ENCODE measurements around the gene HOXA3. TPM values are rescaled to one million over a fixed set of nuclear protein-coding genes. Genes with fewer than 3 reads are reported as not detected.

The HOXA3 gene
- total RNA-seq, 1 donor from 2014 or later: 12.1 TPM

DNA sequence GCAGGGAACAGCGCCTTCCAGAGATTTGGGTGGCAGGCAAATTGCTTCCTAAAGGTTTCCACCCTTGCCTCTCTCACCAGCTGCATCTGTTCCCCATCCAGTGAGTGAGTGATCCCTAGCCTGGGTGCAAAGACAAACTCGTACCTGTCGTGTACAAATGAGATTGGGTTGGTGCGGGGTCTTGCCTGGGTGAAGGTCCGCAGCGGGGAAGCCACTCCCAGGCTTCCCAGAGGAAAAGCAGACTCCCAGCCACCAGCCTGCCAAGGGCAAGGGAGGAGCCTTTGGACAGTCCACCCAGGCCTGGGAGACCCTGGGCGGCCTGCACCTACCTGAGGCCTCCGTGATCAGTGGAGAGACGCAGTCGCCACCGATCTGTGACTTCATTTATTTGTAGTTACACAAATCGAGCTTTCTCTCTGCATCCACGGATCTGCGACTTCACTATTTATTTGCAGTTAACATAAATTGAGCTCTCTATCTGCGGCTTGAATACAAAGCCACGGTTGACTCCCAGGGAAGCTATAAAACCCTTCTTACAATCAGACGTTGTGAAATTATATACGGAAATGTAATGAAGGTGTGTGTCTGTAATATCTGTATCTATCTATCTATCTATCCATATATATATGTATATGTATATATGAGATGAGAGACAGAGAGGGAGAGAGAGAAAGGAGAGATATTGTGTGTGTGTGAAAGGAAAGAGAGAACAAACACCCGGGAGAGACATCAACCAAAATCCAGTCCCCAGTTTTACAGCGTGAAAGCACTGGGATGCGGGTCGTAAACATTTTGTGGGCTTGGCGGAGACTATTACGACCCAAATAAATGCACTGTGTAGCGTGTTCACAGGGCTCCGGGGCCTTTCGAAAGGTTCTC lies 7.1 kb upstream of the HOXA3 start:
- peak; percentile 64 for DNase-seq (ENCODE audit: low spot score)
- H3K4me1 Mint-ChIP-seq (ENCODE audit: low read depth): peaks cover 14% of the 10 kb centered on the region
- H3K4me3 Mint-ChIP-seq (ENCODE audit: unreplicated experiment): peak overlapping the region; percentile 33
- no peak overlapping the region for H3K27ac Mint-ChIP-seq (ENCODE audit: unreplicated experiment)
- TF ChIP-seq, protein P1, sequence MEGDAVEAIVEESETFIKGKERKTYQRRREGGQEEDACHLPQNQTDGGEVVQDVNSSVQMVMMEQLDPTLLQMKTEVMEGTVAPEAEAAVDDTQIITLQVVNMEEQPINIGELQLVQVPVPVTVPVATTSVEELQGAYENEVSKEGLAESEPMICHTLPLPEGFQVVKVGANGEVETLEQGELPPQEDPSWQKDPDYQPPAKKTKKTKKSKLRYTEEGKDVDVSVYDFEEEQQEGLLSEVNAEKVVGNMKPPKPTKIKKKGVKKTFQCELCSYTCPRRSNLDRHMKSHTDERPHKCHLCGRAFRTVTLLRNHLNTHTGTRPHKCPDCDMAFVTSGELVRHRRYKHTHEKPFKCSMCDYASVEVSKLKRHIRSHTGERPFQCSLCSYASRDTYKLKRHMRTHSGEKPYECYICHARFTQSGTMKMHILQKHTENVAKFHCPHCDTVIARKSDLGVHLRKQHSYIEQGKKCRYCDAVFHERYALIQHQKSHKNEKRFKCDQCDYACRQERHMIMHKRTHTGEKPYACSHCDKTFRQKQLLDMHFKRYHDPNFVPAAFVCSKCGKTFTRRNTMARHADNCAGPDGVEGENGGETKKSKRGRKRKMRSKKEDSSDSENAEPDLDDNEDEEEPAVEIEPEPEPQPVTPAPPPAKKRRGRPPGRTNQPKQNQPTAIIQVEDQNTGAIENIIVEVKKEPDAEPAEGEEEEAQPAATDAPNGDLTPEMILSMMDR (IDR thresholded peaks at IDR 0.05): no peak
- H3K9me3 Mint-ChIP-seq (ENCODE audit: low read depth): peaks cover 4% of the 10 kb centered on the region
- peaks cover 76% of the 10 kb centered on the region for H3K27me3 Mint-ChIP-seq (ENCODE audit: low read depth)
- peaks cover 7% of the 10 kb centered on the region for H3K36me3 Mint-ChIP-seq (ENCODE audit: low read depth)

DNA sequence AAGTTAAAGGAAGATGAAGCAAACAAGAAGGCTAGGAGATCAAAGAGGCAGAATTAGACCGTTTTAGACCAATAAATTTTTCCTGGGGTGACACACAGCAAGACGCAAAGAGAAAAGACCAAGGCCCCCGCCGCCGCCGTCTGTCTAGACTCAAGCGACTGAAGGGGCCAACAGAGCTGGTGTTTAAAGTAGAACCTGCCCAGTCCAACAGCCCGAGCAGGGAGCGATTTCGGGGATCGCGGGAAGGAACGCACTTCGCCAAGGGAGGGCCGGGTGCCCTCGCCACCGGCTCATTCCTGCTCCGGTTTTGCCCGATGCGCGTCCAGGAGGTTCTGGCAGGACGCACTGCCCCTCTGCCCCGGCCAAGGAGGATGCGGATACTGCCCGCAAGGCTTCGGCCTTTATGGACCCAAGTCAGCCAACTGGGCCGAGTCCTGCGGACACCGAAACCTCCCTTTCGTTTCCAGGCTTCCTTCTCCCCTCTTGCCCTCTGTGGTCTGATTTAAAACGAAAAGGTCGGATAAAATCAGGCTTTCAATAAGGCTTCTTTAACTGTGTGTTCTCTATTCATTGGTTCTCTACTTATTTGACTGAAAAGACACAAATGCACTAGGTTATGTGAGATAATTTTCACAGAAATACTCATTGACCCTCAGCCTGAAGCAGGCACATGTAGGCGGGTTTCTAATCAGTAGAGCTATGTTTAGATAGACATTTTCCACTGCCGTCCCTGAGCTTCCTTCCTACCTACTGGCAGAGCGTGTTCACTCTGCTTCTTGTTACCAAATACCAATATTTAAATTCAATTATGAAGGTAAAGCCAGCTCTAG lies 6.3 kb upstream of the HOXA3 start:
- Mint-ChIP-seq H3K4me1 (ENCODE audit: low read depth) (peaks cover 14% of the 10 kb centered on the region), H3K27ac (ENCODE audit: unreplicated experiment) (no peak overlapping the region), H3K36me3 (ENCODE audit: low read depth) (peaks cover 7% of the 10 kb centered on the region), H3K27me3 (ENCODE audit: low read depth) (peaks cover 77% of the 10 kb centered on the region), H3K4me3 (ENCODE audit: unreplicated experiment) (no peak overlapping the region), H3K9me3 (ENCODE audit: low read depth) (peaks cover 4% of the 10 kb centered on the region)
- TF ChIP-seq, protein P1 (IDR thresholded peaks at IDR 0.05): no peak
- peak; percentile 75 for DNase-seq (ENCODE audit: low spot score)

DNA sequence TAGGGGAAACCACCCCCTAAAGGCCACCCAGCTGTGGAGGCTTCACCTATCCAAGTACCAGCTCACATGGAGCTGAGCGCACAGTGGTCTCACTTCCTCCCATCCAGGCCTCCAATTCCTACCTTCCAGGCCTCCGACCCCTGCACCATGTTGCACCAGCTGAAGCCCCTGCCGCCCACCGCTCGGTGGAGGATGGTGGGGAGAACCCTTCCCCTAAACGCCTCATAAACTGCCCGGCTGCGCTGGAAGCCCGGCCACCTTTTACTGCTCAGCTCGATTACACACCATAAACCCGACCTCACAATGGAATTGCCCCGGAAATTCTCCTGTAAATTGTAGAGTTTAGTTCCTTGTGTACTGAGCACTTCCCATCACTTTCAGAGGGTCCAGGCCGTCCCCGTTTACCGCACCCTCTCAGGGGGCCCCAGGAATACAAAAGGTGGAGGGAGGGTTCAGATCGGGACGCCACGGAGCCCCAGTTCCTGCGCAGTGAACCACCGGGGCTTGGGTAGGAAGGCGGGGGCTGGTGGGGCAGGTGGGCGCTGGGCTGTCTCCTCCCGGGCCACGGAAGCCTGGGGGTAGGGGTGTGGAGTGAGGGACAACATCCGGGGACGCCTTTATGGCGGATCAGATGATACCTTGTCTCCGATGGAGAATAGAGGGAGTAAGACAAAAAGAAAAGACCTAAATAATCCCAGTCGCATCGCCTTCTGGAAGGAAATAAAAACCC lies 5.5 kb upstream of the HOXA3 start:
- TF ChIP-seq, protein P1 (IDR thresholded peaks at IDR 0.05): no peak
- Mint-ChIP-seq H3K36me3 (ENCODE audit: low read depth) (peaks cover 7% of the 10 kb centered on the region), H3K4me3 (ENCODE audit: unreplicated experiment) (no peak overlapping the region), H3K9me3 (ENCODE audit: low read depth) (peaks cover 4% of the 10 kb centered on the region), H3K4me1 (ENCODE audit: low read depth) (peaks cover 14% of the 10 kb centered on the region), H3K27me3 (ENCODE audit: low read depth) (peaks cover 78% of the 10 kb centered on the region), H3K27ac (ENCODE audit: unreplicated experiment) (no peak overlapping the region)
- no peak for DNase-seq (ENCODE audit: low spot score)

DNA sequence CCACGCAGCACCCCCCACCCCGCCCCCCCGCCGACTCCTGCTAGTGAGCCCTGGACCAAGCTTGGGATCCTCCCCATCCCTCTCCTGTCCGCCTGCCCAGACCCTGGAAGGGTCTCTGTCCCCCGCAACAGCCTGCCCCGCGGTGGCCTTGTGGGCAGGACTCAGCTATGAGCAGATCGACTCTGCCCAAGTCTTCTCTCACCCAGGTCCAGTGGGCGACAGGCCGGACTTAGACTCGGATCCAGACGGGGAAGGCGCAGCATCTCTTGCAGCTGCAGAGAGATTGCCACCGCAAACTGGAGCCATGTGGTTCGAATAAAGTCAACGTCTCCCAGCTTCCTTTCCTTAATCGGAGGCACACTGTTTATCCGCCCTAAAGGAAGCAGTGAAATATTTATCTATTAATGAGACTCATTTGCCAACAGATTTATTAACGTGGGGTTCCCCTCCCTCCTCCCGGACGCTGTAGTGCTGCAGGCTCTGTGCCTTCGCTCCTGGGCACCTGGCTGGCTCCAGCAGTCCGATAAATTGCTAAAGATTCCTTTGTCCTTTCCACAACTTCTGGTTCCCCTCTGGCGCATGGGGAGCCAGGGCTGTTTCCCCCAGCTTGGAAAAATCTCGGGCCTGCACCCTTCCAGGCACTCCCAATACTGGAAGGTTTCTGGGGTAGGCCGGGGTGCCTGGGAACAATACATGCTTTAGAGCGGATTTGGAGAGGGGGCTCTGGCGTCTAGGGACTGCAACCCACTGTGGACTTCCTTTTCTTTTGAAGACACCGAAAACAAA lies 4.7 kb upstream of the HOXA3 start:
- Mint-ChIP-seq H3K27me3 (ENCODE audit: low read depth) (peaks cover 77% of the 10 kb centered on the region), H3K4me3 (ENCODE audit: unreplicated experiment) (no peak overlapping the region), H3K27ac (ENCODE audit: unreplicated experiment) (no peak overlapping the region), H3K9me3 (ENCODE audit: low read depth) (peaks cover 4% of the 10 kb centered on the region), H3K36me3 (ENCODE audit: low read depth) (peaks cover 7% of the 10 kb centered on the region), H3K4me1 (ENCODE audit: low read depth) (peaks cover 14% of the 10 kb centered on the region)
- TF ChIP-seq, protein P1 (IDR thresholded peaks at IDR 0.05): no peak
- DNase-seq (ENCODE audit: low spot score): no peak
